HEK293T (cell line): Measurements from ENCODE around the gene ZSWIM3.

Experiments
- CTCF ChIA-PET: fragments of 350-600 bp; formaldehyde crosslinking; extraction: SDS; loops from one replicate; lab custom pipeline; 2021; ENCODE audit warnings: antibody characterized with exemption, inconsistent platforms; lab: Yijun Ruan, JAX
- POLR2A ChIA-PET: fragments of 350-600 bp; formaldehyde crosslinking; extraction: SDS; loops from one replicate; lab custom pipeline; 2020; ENCODE audit warnings: antibody characterized with exemption, inconsistent platforms; lab: Yijun Ruan, JAX
- DNase-seq: peaks from one replicate; pipeline ENCODE4 v3.0.0; 2012; ENCODE audit warnings: mixed read lengths; ENCODE audit errors: extremely low spot score
- ARNT ChIP-seq: fragments of 450-650 bp; IDR thresholded peaks from 2 replicates; pipeline ENCODE4 v1.6.1; 2017; ENCODE audit warnings: mild to moderate bottlenecking
- BHLHE40 ChIP-seq: fragments of 450-650 bp; IDR thresholded peaks from 2 replicates; pipeline ENCODE4 v1.6.1; 2016; ENCODE audit warnings: mild to moderate bottlenecking, moderate library complexity, borderline replicate concordance
- CTBP1 ChIP-seq: fragments of 450-650 bp; IDR thresholded peaks from 2 replicates; pipeline ENCODE4 v1.6.1; 2016; ENCODE audit warnings: borderline replicate concordance
- ELF4 ChIP-seq: fragments of 450-650 bp; IDR thresholded peaks from 2 replicates; pipeline ENCODE4 v1.6.1; 2017; ENCODE audit warnings: antibody characterized with exemption
- FOXA1 ChIP-seq: fragments of 450-650 bp; IDR thresholded peaks from 2 replicates; pipeline ENCODE4 v1.6.1; 2016; ENCODE audit warnings: mild to moderate bottlenecking
- FOXK2 ChIP-seq: fragments of 450-650 bp; IDR thresholded peaks from 2 replicates; pipeline ENCODE4 v1.6.1; 2016; ENCODE audit warnings: mild to moderate bottlenecking
- FOXM1 ChIP-seq: fragments of 450-650 bp; IDR thresholded peaks from 2 replicates; pipeline ENCODE4 v1.6.1; 2017; ENCODE audit warnings: mild to moderate bottlenecking, borderline replicate concordance
- HDGF ChIP-seq: fragments of 450-650 bp; IDR thresholded peaks from 2 replicates; pipeline ENCODE4 v1.6.1; 2017; ENCODE audit warnings: antibody characterized with exemption, borderline replicate concordance
- L3MBTL2 ChIP-seq: fragments of 450-650 bp; conservative IDR thresholded peaks from 2 replicates; pipeline ENCODE4 v1.6.1; 2016; ENCODE audit warnings: mild to moderate bottlenecking
- LEF1 ChIP-seq: fragments of 450-650 bp; IDR thresholded peaks from 2 replicates; pipeline ENCODE4 v1.6.1; 2017; ENCODE audit warnings: mild to moderate bottlenecking, borderline replicate concordance
- NFRKB ChIP-seq: fragments of 450-650 bp; IDR thresholded peaks from 2 replicates; pipeline ENCODE4 v1.6.1; 2016; ENCODE audit warnings: mild to moderate bottlenecking, moderate library complexity
- SP1 ChIP-seq: fragments of 450-650 bp; IDR thresholded peaks from 2 replicates; pipeline ENCODE4 v1.6.1; 2017
- SUZ12 ChIP-seq: fragments of 450-650 bp; IDR thresholded peaks from 2 replicates; pipeline ENCODE4 v1.6.1; 2016; ENCODE audit warnings: mild to moderate bottlenecking
- TARDBP ChIP-seq: fragments of 450-650 bp; IDR thresholded peaks from 2 replicates; pipeline ENCODE4 v1.6.1; 2016
- ZNF384 ChIP-seq: fragments of 450-650 bp; IDR thresholded peaks from 2 replicates; pipeline ENCODE4 v1.6.1; 2016
- TF ChIP-seq, protein P1 (sequence below): fragments of 450-650 bp; IDR thresholded peaks from 2 replicates; pipeline ENCODE4 v1.6.1; 2016

Gene ZSWIM3

DNA sequence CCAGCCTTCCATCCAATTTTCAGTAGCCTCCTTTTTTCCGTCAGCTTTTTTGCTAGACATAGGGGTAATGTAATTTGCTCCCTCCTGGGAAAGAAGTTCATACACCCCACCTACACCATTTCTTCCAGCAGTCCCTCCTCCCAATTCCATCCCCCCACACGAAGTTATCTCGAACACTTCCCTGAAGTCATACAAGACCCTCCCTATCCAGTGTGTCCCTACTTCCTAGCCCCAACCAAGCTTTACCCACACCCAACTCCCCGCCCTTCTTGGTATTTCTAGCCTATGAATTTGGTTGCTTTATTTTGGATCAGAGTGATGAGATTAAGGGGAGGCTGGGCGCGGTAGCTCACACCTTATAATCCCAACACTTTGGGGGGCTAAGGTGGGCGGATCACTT lies 43.9 kb upstream of the ZSWIM3 start:
- ChIA-PET POLR2A (interaction anchor here (0.8 to 3.5 kb wide), 7 partner anchors 8 to 121 kb away, joined by 3 to 10 read pairs (median 4); partner anchors contain the start of genes PCIF1 and SNX21), CTCF (no interaction called here)
- no peak for DNase-seq
- TF ChIP-seq, protein P1, sequence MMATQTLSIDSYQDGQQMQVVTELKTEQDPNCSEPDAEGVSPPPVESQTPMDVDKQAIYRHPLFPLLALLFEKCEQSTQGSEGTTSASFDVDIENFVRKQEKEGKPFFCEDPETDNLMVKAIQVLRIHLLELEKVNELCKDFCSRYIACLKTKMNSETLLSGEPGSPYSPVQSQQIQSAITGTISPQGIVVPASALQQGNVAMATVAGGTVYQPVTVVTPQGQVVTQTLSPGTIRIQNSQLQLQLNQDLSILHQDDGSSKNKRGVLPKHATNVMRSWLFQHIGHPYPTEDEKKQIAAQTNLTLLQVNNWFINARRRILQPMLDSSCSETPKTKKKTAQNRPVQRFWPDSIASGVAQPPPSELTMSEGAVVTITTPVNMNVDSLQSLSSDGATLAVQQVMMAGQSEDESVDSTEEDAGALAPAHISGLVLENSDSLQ = no peak
- no peak for TF ChIP-seq HDGF
- no peak for TF ChIP-seq SP1
- no peak for TF ChIP-seq BHLHE40
- TF ChIP-seq SUZ12 = no peak
- TF ChIP-seq CTBP1 = no peak
- TF ChIP-seq ZNF384 = no peak
- TF ChIP-seq NFRKB = no peak
- TF ChIP-seq TARDBP = no peak
- TF ChIP-seq FOXM1 = no peak
- TF ChIP-seq L3MBTL2 = no peak

DNA sequence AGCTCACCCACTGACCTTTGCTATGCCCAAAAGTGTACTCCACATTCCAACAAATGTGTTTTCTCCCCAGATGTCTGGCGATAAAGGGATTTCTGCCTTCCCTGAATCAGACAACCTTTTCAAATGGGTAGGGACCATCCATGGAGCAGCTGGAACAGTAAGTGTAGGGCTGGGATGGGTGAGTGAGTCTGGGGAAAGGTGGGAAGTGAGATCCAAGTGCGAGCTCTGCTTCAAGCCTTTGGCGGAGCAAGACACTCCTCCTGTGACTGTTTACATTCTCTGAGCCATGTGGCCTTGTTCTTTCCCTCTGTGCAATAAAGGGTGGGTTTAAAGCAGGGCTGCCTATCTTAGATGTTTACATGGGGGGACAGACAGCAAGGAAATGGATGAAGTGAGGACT lies 43.1 kb upstream of the ZSWIM3 start:
- DNase-seq = no peak
- CTCF ChIA-PET = no interaction called here
- POLR2A ChIA-PET = interaction anchor here (0.8 to 3.5 kb wide), 4 partner anchors 8 to 120 kb away, joined by 3 to 10 read pairs (median 8); partner anchors contain the start of genes PCIF1 and SNX21
- TF ChIP-seq HDGF (no peak), LEF1 (no peak), FOXA1 (no peak), ARNT (no peak), NFRKB (no peak), FOXK2 (no peak), SUZ12 (no peak), BHLHE40 (no peak), CTBP1 (no peak)

DNA sequence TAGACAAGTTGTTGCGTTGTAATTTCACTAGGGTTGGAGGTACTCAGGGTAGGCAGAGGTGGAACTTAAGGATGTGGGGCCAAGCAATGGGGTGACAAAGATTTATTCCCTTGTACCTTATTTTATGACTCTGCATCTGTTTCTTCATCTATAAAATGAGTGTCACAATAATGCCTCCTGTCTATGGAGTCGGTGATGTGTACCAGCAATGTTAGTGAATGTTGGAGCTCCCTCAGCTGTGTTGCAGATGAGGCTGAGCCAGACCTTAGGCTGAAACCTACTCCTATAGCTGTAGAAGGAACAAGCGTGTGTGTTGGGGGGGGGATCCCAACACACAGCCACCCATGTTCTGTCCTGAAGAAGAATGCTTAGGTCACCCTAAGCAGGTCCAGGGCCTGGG lies 40.5 kb upstream of the ZSWIM3 start:
- POLR2A ChIA-PET = interaction anchor here (0.9 to 1.3 kb wide), 4 partner anchors 16 to 117 kb away, joined by 3 read pairs; partner anchors contain the start of gene SNX21
- TF ChIP-seq NFRKB = no peak
- TF ChIP-seq SP1 = no peak
- CTCF ChIA-PET = no interaction called here
- no peak for DNase-seq

DNA sequence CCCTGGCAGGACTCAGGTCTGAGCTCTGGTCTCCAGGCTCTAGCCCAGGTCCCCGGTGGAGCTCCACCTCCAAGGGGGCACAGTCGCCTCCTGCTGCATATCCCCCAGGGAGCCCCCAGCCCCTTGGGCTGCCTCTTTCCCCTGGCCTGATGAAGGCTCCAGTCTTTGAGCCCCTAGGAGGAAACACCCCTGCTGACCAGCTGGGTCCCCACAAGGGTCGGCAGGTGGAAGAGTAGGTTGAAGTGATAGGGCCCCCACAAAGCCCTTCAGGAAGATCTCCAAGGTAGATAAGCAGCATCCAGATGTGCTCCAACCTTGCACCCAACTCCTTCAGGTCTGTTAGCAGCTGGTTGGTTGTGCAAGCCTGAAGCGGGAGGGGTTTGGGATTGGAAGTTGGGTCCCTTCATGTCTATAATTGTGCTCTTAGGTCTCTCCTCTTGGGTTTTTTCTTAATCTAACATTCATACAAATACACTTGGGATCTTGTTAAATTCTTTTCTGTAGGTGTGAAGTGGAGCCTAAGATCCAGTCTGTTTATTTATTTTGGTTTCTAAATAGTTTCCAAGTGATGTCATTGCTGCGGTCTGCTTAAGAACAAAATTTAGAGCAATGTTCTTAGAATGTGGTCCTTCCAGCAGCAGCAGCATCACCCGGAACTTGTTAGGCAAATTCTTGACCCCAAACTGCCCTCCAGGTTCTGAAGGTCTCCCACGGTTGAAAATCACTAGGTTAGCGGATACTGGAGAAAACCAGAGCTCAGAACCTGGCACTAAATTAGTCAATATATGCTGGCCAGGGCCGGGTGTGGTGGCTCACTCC lies 39.8 kb upstream of the ZSWIM3 start:
- CTCF ChIA-PET = no interaction called here
- DNase-seq = no peak
- TF ChIP-seq SUZ12 (no peak), ELF4 (no peak), FOXA1 (no peak)
- POLR2A ChIA-PET = interaction anchor here (0.9 to 1.3 kb wide), 5 partner anchors 9 to 116 kb away, joined by 3 read pairs; partner anchors contain the start of gene SNX21

DNA sequence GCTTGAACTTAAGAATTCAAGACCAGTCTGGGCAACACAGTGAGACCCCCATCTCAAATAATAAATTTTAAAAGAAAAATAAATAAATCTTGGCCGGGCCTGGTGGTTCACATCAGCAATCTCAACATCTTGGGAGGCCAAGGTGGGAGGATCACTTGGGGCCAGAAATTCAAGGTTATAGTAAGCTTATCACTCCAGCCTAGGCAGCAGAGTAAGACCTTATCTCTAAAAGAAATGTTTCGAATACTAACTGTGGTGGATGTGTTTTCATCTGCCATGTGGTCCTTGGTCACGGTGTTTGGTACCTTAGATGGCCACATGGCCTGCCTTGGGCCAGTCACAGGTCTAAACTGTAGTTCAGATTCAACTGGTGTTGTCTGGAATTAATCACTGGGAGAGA lies 39.2 kb upstream of the ZSWIM3 start:
- ChIA-PET POLR2A (interaction anchor here (1.0 kb wide), 1 partner anchor 8 kb away, joined by 3 read pairs; no protein-coding TSS in a partner anchor), CTCF (no interaction called here)
- DNase-seq = no peak
- TF ChIP-seq, protein P1 = no peak
- no peak for TF ChIP-seq SP1
- TF ChIP-seq NFRKB = no peak
- TF ChIP-seq TARDBP = no peak
- no peak for TF ChIP-seq CTBP1
- no peak for TF ChIP-seq SUZ12
- TF ChIP-seq FOXK2 = no peak
- TF ChIP-seq FOXA1 = no peak
- TF ChIP-seq HDGF = no peak
- TF ChIP-seq ELF4 = no peak
- TF ChIP-seq FOXM1 = no peak

- POLR2A ChIA-PET = no interaction called here
- DNase-seq = no peak
Observed at GRCh38 chr20:45819466-45819865, 37.9 kb upstream of the ZSWIM3 start.

DNA sequence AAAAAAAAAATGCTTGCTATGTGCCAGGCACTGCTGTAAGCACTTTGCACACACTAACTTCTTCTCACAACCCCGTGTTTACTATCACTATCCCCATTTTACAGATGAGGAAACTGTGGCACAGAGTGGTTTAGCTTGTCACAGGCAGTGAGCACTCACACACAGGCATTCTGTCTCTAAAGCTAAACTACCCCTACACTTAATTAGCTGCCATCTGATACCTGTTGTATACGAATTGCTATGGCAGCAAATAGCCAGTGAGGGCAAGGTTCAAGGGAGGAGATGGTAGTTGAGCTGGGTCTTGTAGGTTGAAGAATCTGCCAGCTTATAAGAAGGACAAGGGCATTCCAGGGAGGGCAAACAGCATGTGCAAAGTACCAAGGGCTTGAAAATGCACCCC lies 35.5 kb upstream of the ZSWIM3 start:
- POLR2A ChIA-PET = interaction anchor here (0.8 to 1.0 kb wide), 3 partner anchors 9 to 149 kb away, joined by 3 to 6 read pairs (median 3); partner anchors contain the start of genes SNX21 and UBE2C
- TF ChIP-seq ARNT = no peak
- no peak for TF ChIP-seq HDGF
- TF ChIP-seq ZNF384 = no peak
- no peak for TF ChIP-seq FOXM1
- no peak for TF ChIP-seq CTBP1
- no peak for TF ChIP-seq ELF4
- TF ChIP-seq BHLHE40 = no peak
- no peak for TF ChIP-seq FOXK2
- TF ChIP-seq TARDBP = no peak
- TF ChIP-seq L3MBTL2 = no peak
- no peak for TF ChIP-seq NFRKB
- TF ChIP-seq FOXA1 = no peak
- no peak for TF ChIP-seq SUZ12
- TF ChIP-seq LEF1 = no peak
- TF ChIP-seq, protein P1 = no peak
- TF ChIP-seq SP1 = no peak
- CTCF ChIA-PET = no interaction called here
- no peak for DNase-seq

More at GRCh38 chr20:45819466-45819865, 37.9 kb upstream of the ZSWIM3 start:
- no peak for TF ChIP-seq SP1
- CTCF ChIA-PET = no interaction called here
